ENCODE results near the gene LRRC4C.

The LRRC4C gene

DNA sequence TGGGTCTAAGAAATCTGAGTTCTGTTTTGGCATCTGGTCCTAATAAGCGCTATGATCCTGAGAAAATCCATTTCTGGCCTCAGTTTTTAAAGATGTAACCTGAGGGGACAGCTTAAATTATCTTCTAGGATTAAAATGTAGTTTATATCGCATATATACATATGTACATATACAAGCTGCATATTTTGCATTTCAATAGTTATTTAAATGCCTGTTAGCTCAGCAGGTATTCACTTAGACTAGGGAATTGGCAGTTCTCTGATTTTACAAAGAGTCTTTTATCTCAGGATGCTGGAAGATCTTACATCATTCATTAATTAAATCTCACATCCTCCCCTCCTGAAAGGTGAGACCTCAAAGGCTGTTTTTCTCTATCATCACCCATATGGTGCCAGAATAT lies 1232.8 kb downstream of the LRRC4C start:
- Histone ChIP-seq H2AK5ac (ENCODE audit: low read length) (no peak overlapping the region), H3K9ac (ENCODE audit: low read length) (no peak overlapping the region), H3K23ac (ENCODE audit: low read length) (no peak overlapping the region), H4K12ac (ENCODE audit: low read depth, low read length) (no peak overlapping the region), H3K14ac (ENCODE audit: low read length) (no peak overlapping the region), H3K4me1 (ENCODE audit: control insufficient read depth in 1 of 2, insufficient read depth in 2 of 2, low read length in 2 of 2) (peaks cover 0 to 2% of the 10 kb centered on the region in 2 experiments), H3K4me3 (ENCODE audit: low read depth, low read length) (no peak overlapping the region), H3K18ac (ENCODE audit: low read length) (no peak overlapping the region), H4K91ac (ENCODE audit: low read depth, low read length) (no peak overlapping the region), H3K9me3 (ENCODE audit: insufficient read depth, low read depth, low read length) (no peaks in the 10 kb centered on the region), H2BK12ac (ENCODE audit: low read length) (no peak overlapping the region), H3K4ac (ENCODE audit: low read depth, low read length) (no peak overlapping the region), H3K27me3 (ENCODE audit: insufficient read depth, low read length) (no peaks in the 10 kb centered on the region), H3K4me2 (ENCODE audit: low read length) (no peak overlapping the region), H3K79me2 (ENCODE audit: control insufficient read depth, insufficient read depth, low read length, poor library complexity) (no peaks in the 10 kb centered on the region), H3K79me1 (ENCODE audit: low read length) (no peaks in the 10 kb centered on the region), H2BK5ac (ENCODE audit: low read depth, low read length, poor library complexity) (no peak overlapping the region), H3K36me3 (ENCODE audit: control insufficient read depth in 1 of 2, insufficient read depth in 2 of 2, low read length in 2 of 2) (no peaks in the 10 kb centered on the region), H3K27ac (ENCODE audit: low read depth, low read length) (no peak overlapping the region), H2BK120ac (ENCODE audit: insufficient read depth, low read length, poor library complexity) (no peak overlapping the region), H2AFZ (ENCODE audit: insufficient read depth, low read length, poor library complexity) (no peak overlapping the region), H4K8ac (ENCODE audit: low read depth, low read length) (no peak overlapping the region)
- DNase-seq: no peak
- WGBS (ENCODE audit: extremely low coverage, insufficient coverage, insufficient read length): no CpG with 5 or more reads among the region's 2 CpGs

DNA sequence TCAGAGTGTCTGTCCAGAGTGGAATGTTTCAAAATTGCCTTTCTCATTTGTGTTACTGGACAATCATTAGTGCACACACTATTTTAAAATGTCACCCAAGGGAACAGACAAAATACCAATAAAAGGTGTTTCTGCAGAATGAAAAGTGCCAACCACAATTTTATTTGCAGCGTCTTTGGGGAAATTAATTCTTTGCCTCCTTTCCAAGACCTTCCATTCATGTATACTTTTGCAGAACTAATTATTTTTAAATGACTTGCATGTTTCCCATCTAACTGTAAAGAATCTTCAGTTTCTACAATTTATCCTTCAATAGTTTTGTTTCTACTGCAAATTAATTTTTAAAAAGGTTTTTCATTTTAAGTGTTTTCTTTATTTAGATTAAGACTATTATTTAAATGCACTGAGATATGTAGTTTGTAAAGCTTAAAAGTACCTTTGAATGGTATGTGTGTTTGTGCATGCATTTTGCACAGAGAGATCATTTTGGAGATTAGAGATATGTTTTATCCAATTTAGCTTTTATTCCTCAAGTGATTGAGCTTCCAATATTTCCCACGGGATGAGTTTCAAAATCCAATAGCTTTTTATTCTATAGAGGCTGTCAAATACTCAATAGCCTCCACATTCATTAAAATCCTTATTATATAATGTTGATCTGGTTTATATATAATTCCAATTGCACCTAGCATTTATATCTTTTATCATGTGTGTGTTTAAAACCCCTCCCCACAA lies 1235.7 kb downstream of the LRRC4C start:
- Histone ChIP-seq H3K4me3 (ENCODE audit: low read depth, low read length) (no peak overlapping the region), H2BK5ac (ENCODE audit: low read depth, low read length, poor library complexity) (no peak overlapping the region), H3K4me1 (ENCODE audit: control insufficient read depth in 1 of 2, insufficient read depth in 2 of 2, low read length in 2 of 2) (peaks cover 0 to 2% of the 10 kb centered on the region in 2 experiments), H3K79me2 (ENCODE audit: control insufficient read depth, insufficient read depth, low read length, poor library complexity) (no peaks in the 10 kb centered on the region), H4K12ac (ENCODE audit: low read depth, low read length) (no peak overlapping the region), H3K18ac (ENCODE audit: low read length) (no peak overlapping the region), H3K36me3 (ENCODE audit: control insufficient read depth in 1 of 2, insufficient read depth in 2 of 2, low read length in 2 of 2) (no peaks in the 10 kb centered on the region), H3K9me3 (ENCODE audit: insufficient read depth, low read depth, low read length) (no peaks in the 10 kb centered on the region), H2AK5ac (ENCODE audit: low read length) (no peak overlapping the region), H3K14ac (ENCODE audit: low read length) (no peak overlapping the region), H4K8ac (ENCODE audit: low read depth, low read length) (no peak overlapping the region), H2BK120ac (ENCODE audit: insufficient read depth, low read length, poor library complexity) (no peak overlapping the region), H4K91ac (ENCODE audit: low read depth, low read length) (no peak overlapping the region), H3K79me1 (ENCODE audit: low read length) (no peaks in the 10 kb centered on the region), H3K9ac (ENCODE audit: low read length) (no peak overlapping the region), H3K27ac (ENCODE audit: low read depth, low read length) (no peak overlapping the region), H3K23ac (ENCODE audit: low read length) (no peak overlapping the region), H3K4me2 (ENCODE audit: low read length) (no peak overlapping the region), H2BK12ac (ENCODE audit: low read length) (no peak overlapping the region), H3K4ac (ENCODE audit: low read depth, low read length) (no peak overlapping the region), H2AFZ (ENCODE audit: insufficient read depth, low read length, poor library complexity) (no peak overlapping the region), H3K27me3 (ENCODE audit: insufficient read depth, low read length) (no peaks in the 10 kb centered on the region)
- WGBS (ENCODE audit: extremely low coverage, insufficient coverage, insufficient read length): no CpG with 5 or more reads among the region's 2 CpGs
- DNase-seq: no peak

DNA sequence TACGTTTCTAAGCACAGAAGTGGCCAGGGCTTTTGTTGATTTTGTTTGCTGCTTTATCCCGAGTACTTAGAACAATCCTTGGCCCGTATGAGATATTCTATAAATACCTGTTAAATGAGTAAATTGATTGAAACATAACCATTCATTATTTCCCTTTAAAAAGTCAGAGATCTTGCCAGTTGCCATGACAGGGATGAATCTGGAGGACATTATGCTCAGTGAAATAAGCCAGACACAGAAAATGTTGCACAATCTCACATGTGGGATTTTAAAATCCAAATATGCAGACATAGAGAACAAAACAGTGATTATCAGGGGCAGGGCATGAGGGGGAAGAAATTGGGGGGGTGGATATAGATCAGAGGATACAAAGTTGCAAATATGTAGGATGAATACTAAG lies 1240.1 kb downstream of the LRRC4C start:
- Histone ChIP-seq H3K4ac (ENCODE audit: low read depth, low read length) (no peak overlapping the region), H3K79me2 (ENCODE audit: control insufficient read depth, insufficient read depth, low read length, poor library complexity) (no peaks in the 10 kb centered on the region), H3K14ac (ENCODE audit: low read length) (no peak overlapping the region), H3K9ac (ENCODE audit: low read length) (no peak overlapping the region), H3K36me3 (ENCODE audit: control insufficient read depth in 1 of 2, insufficient read depth in 2 of 2, low read length in 2 of 2) (no peaks in the 10 kb centered on the region), H3K4me2 (ENCODE audit: low read length) (no peak overlapping the region), H3K9me3 (ENCODE audit: insufficient read depth, low read depth, low read length) (no peaks in the 10 kb centered on the region), H4K8ac (ENCODE audit: low read depth, low read length) (no peak overlapping the region), H4K91ac (ENCODE audit: low read depth, low read length) (no peak overlapping the region), H2AFZ (ENCODE audit: insufficient read depth, low read length, poor library complexity) (no peak overlapping the region), H2AK5ac (ENCODE audit: low read length) (no peak overlapping the region), H3K23ac (ENCODE audit: low read length) (no peak overlapping the region), H3K4me1 (ENCODE audit: control insufficient read depth in 1 of 2, insufficient read depth in 2 of 2, low read length in 2 of 2) (no peaks in the 10 kb centered on the region), H2BK5ac (ENCODE audit: low read depth, low read length, poor library complexity) (no peak overlapping the region), H4K12ac (ENCODE audit: low read depth, low read length) (no peak overlapping the region), H3K27ac (ENCODE audit: low read depth, low read length) (no peak overlapping the region), H2BK120ac (ENCODE audit: insufficient read depth, low read length, poor library complexity) (no peak overlapping the region), H3K79me1 (ENCODE audit: low read length) (no peaks in the 10 kb centered on the region), H3K18ac (ENCODE audit: low read length) (no peak overlapping the region), H3K27me3 (ENCODE audit: insufficient read depth, low read length) (no peaks in the 10 kb centered on the region), H3K4me3 (ENCODE audit: low read depth, low read length) (no peak overlapping the region), H2BK12ac (ENCODE audit: low read length) (no peak overlapping the region)
- DNase-seq: no peak
- no CpG with 5 or more reads among the region's 3 CpGs for WGBS (ENCODE audit: extremely low coverage, insufficient coverage, insufficient read length)

DNA sequence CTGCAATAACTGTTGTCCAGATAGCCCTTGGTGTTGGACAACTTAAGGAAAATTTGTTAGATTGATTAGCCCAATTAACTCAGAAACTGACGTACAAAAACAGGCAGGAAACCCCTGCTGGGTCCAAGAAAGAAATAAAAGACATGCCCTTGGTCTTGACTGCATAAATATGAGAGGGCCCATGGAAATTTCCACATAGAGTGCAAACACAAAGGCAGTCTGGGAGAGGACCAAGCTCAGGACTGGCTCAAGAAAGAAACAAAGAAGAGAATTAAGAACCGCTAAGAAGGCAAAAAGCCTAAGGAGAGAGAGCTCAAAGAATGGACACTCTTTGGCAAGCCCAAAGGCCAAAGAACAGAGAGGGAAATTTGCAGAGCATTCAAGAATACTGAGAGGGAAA lies 1243.9 kb downstream of the LRRC4C start:
- no peak for DNase-seq
- Histone ChIP-seq H3K27me3 (ENCODE audit: insufficient read depth, low read length) (no peaks in the 10 kb centered on the region), H4K12ac (ENCODE audit: low read depth, low read length) (no peak overlapping the region), H3K9ac (ENCODE audit: low read length) (no peak overlapping the region), H3K4ac (ENCODE audit: low read depth, low read length) (no peak overlapping the region), H3K23ac (ENCODE audit: low read length) (no peak overlapping the region), H2AK5ac (ENCODE audit: low read length) (no peak overlapping the region), H3K18ac (ENCODE audit: low read length) (no peak overlapping the region), H2AFZ (ENCODE audit: insufficient read depth, low read length, poor library complexity) (no peak overlapping the region), H3K79me2 (ENCODE audit: control insufficient read depth, insufficient read depth, low read length, poor library complexity) (no peaks in the 10 kb centered on the region), H3K4me2 (ENCODE audit: low read length) (no peak overlapping the region), H2BK120ac (ENCODE audit: insufficient read depth, low read length, poor library complexity) (no peak overlapping the region), H3K27ac (ENCODE audit: low read depth, low read length) (no peak overlapping the region), H2BK12ac (ENCODE audit: low read length) (no peak overlapping the region), H3K36me3 (ENCODE audit: control insufficient read depth in 1 of 2, insufficient read depth in 2 of 2, low read length in 2 of 2) (no peaks in the 10 kb centered on the region), H3K79me1 (ENCODE audit: low read length) (no peaks in the 10 kb centered on the region), H3K14ac (ENCODE audit: low read length) (no peak overlapping the region), H4K91ac (ENCODE audit: low read depth, low read length) (no peak overlapping the region), H4K8ac (ENCODE audit: low read depth, low read length) (no peak overlapping the region), H3K4me1 (ENCODE audit: control insufficient read depth in 1 of 2, insufficient read depth in 2 of 2, low read length in 2 of 2) (no peaks in the 10 kb centered on the region), H3K9me3 (ENCODE audit: insufficient read depth, low read depth, low read length) (no peaks in the 10 kb centered on the region), H2BK5ac (ENCODE audit: low read depth, low read length, poor library complexity) (no peak overlapping the region), H3K4me3 (ENCODE audit: low read depth, low read length) (no peak overlapping the region)
- no CpG with 5 or more reads among the region's 2 CpGs for WGBS (ENCODE audit: extremely low coverage, insufficient coverage, insufficient read length)
